Forelimb muscle (tissue), 1 donor: ENCODE data around the gene MED15. TPM values are rescaled to one million over a fixed set of nuclear protein-coding genes. Genes with fewer than 3 reads are reported as not detected.
"Not testable (repeated sequence)": the region's sequence is repeated elsewhere in the genome, so short reads cannot be mapped to it uniquely, and the experiment has no call there.

ENCODE experiments used
- DNase-seq: peaks from one replicate; pipeline ENCODE4 v3.0.0-alpha.2; 2013; ENCODE audit warnings: low read depth
- polyA plus RNA-seq: library from polyadenylated mRNA; unstranded; fragments of 120-200 nt; gene quantifications from one replicate; pipeline ENCODE4 v1.2.1, GENCODE V29; 2013; ENCODE audit not compliant: insufficient read length

Gene MED15
- polyA plus RNA-seq, 1 donor: 43.9 TPM

- DNase-seq: not testable (repeated sequence)
Measured at GRCh38 chr22:20483143-20483506, 24.3 kb upstream of the MED15 start.

DNA sequence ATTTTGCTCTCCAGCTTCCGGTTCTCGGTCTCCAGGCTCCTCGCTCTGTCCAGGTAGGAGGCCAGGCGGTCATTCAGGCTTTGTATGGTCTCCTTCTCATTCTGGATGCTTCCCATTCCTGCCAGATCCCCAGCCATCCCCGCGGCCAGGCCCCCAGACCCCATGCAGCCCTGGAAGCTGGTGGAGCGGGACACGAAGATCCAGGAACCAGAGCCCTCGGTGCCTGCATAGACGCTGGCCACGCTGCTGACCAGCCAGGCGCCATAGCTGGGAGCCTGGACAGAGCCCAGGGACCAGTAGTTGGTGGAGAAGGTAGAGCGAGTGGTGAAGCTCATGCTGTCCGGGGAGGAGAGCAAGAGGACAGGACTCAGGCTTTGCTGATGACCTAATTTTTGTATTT is 23.6 kb upstream of the MED15 start:
- no peak for DNase-seq

- DNase-seq: no peak
Measured at GRCh38 chr22:20484948-20485683, 22.3 kb upstream of the MED15 start.

- no peak for DNase-seq
Measured at GRCh38 chr22:20486229-20486628, 21.2 kb upstream of the MED15 start.

- DNase-seq: no peak
Measured at GRCh38 chr22:20487715-20488114, 19.7 kb upstream of the MED15 start.

DNA sequence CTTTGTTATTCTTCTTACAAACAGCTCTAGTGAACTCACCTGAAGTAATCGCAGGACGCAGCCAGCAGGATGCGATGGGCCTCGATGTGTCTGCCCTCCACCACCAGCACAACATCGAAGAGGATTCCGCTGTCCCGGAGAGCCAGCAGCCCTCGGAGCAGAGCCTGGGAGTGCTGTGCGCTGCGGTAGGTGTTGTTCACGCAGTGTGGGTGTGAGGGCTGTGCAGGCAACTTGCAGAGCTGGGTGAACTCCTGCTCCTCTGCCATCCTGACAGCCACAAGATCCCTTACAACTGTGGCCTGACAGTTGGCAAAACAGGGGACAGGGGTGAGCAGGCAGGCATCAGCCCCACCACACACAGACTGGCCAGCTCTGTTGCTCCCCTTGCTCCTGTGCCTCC is 18.5 kb upstream of the MED15 start:
- DNase-seq: no peak

DNA sequence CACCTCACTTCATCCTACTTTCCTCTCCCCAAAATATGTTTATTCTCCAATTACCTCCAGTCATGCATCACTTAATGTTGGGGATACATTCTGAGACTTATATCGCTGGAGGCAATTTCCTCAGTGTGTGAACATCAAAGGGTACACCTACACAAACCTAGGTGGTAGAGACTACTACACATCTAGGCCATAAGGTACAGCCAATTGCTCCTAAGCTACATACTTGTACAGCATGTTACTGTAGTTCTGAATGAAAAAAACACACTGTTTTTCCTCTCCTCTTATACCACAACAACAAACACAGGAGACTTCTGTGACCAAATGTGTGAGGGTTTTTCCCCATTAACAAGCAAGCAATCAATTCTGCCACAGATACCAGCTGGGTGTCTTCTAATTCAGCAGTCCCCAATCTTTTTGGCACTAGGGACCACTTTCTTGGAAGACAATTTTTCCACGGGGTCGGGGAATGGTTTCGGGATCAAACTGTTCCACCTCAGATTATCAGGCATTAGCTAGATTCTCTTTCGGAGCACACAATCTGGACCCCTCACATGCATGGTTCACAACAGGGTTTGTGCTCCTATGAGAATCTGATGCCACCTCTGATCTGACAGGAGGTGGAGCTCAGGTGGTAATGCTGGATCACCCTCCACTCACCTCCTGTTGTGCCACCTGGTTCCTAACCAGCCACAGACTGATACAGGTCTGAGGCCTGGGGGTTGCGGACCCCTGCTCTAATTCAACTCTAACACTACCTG is 17.0 kb upstream of the MED15 start:
- no peak for DNase-seq

- no peak for DNase-seq
Measured at GRCh38 chr22:20490941-20491307, 16.5 kb upstream of the MED15 start.

- no peak for DNase-seq
Measured at GRCh38 chr22:20491346-20491745, 16.1 kb upstream of the MED15 start.

GRCh38 chr22:20494978-20495860 is 12.2 kb upstream of the MED15 start, which contains the start of gene KLHL22:
Gene KLHL22 (minus strand): TSS chr22:20495795. CDS start chr22:20489211, 6,584 bp downstream.
- no peak for DNase-seq

DNA sequence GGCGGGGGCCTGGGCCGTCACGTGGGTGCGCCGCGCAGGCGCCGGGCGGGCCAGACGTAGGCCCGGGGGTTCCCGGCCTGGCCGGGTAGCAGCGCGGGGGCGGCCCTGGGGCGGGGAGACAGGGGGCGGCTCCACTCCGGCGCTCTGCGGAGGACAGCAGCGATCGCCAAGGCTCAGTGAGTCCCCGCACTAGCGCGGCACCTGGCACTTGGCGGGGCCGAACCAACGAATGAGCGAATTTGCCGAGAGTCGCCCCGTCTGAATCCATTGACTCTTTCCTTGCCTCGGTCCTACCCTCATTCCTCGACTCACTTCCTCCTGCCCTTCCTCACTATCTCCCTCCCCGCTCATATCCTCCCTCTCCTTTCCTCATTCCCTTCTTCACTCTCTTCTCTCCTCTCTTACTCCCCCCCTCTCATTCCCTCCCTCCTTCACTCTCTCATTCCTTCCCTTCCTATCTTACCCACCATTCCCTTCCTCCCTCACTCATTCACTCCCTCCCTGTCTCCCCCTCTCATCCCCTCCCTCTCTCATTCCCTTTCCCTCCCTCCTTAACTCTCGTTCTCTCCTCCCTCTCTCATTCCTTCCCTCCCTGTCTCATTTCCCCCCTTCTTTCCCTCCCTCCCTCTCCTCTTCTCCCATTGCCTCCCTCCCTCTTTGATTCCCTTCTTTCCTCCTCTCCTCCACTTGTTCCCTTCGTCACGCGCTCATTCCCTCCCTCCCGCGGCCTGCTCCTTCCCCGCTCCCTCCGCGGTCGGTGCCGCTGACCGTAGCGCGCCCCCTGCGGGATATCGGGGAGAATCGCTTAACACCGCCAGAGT is 11.3 kb upstream of the MED15 start:
- DNase-seq: peak; percentile 76

DNA sequence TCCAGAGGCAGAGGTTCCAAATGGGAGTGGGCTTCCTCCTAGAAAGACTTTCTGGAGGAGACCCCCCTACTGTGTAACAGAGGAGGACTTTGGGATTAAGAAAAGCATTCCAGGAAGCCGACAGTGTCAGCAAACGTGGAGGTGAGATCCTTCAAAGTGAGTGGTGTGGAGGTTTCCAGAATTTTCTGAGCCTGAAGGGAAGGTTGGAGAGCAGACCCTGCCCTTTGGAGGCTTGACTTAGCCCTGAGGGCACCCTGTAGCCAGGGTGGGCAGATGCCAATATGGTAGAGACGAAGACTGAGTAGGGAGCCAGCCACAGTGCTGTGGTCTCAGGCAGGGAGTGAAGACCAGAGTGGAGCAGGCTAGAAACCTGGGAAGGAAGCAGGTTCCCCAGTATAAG is 10.0 kb upstream of the MED15 start:
- no peak for DNase-seq

GRCh38 chr22:20498913-20499312 is 8.5 kb upstream of the MED15 start:
- no peak for DNase-seq

GRCh38 chr22:20499769-20500168 is 7.6 kb upstream of the MED15 start:
- no peak for DNase-seq

DNA sequence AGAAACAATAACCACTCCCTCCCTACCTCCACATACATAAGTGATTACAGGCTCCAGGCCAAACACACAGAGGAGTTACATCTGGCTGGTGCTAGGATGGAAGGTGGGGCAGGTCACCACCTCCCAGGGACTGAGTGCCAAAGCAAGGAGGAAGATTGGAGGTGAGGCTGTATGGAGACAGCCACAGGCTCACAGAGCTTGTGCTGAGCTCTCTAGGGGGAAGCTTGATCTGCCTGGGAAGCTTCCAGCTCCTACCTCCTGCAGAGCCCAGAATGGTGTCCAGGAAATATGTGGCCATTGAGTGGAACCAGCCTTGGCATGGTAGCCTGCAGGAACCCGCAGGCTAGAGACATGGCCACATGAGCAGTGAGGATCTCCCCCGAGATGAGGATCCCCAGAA is 3.6 kb upstream of the MED15 start:
- no peak for DNase-seq

DNA sequence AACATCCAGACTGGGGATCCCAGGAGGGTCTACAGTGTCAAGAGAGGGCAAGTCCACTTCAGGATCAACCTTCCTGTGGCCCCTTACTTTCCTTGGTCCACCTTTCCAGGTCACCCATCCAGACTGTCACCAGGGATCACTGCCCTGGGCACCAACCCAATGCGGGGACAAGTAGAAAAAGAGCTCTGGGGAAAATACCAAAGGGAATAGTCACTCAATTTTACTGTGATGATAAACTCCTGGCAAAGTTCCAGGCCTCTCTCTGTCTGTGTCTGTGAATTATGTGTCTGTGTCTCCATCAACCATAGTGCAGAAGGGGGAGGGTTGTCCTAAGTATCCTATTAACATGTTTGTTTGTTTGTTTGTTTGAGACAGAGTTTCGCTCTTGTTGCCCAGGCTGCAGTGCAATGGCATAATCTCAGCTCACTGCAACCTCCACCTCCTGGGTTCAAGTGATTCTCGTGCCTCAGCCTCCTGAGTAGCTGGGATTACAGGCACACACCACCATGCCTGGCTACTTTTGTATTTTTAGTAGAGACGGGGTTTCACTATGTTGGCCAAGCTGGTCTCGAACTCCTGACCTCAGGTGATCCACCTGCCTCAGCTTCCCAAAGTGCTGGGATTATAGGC is 3.0 kb upstream of the MED15 start:
- not testable (repeated sequence) for DNase-seq

DNA sequence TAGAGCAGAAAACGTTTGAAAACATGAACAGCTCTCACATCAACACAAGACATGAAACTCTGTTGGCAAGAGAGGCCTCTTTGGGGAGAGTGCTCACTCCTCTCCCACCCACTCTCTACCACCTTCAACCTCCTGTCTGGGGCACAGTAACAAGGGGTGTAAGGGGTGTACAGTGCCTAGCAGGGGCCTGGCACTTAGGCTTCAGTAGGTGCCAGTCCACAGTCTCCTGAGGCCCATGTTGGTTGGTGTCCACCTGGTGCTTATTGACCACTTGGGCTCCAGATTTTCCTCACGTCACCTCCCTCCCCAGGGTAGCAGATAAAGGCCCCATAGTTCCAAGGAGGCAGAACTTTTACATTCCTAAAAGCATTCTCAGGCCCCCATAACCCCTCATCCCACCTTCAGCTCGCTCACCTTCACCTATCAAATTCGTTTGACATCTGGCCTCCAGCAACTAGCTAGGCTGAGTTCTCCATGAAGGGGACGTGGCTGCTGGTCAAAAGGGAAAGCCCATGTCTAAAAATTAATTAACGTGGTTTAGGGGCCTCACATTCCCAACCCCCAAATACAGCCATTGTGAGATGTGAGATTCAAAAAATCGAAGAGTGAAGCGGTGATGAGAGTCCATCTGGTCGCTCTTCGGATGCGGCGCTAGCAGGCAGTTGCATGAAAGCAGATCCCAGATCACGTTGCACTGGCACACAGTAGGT is 712 bp upstream of the MED15 start:
- no peak for DNase-seq

GRCh38 chr22:20508067-20508755 is 801 bp downstream of the MED15 start:
- not testable (repeated sequence) for DNase-seq

DNA sequence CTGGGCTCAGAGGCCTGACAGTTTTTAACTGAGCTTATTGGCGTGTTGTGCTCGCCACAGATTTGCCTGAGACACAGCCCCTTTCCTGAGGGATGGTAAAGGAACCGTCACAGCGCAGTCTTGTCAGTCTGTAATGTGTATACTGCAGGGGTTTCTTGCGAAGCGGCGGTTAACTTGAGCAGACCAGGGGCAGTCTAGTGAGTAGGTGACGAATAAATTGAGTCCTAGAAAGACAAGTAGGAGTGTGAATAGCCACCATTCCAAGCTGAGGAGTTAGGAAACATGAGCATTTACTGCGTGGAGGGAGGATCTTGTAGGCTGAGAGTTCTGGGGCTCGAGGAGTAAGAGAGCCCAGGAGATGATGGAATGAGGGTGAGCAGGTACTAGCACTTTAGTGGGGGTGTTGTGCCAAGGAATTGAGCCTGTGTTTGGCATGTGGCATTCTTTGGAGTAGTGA is 1.4 kb downstream of the MED15 start:
- no peak for DNase-seq
